Stimulated activated CD4-positive, alpha-beta T cell treated with anti-CD3 and anti-CD28 coated beads, TNF-alpha, amount 100 ng/mL, for 1 hour (primary cell): ENCODE data around the gene GLB1L.
A peak's percentile ranks its signal among the peaks of the same experiment; 100 is the strongest.

Source experiments
- DNase-seq, 3 donors: peaks; one replicate each; pipeline ENCODE4 v3.0.0-alpha.2; 2020; ENCODE audit warnings: low read depth in 3 of 3, low spot score in 1 of 3

GLB1L gene

DNA sequence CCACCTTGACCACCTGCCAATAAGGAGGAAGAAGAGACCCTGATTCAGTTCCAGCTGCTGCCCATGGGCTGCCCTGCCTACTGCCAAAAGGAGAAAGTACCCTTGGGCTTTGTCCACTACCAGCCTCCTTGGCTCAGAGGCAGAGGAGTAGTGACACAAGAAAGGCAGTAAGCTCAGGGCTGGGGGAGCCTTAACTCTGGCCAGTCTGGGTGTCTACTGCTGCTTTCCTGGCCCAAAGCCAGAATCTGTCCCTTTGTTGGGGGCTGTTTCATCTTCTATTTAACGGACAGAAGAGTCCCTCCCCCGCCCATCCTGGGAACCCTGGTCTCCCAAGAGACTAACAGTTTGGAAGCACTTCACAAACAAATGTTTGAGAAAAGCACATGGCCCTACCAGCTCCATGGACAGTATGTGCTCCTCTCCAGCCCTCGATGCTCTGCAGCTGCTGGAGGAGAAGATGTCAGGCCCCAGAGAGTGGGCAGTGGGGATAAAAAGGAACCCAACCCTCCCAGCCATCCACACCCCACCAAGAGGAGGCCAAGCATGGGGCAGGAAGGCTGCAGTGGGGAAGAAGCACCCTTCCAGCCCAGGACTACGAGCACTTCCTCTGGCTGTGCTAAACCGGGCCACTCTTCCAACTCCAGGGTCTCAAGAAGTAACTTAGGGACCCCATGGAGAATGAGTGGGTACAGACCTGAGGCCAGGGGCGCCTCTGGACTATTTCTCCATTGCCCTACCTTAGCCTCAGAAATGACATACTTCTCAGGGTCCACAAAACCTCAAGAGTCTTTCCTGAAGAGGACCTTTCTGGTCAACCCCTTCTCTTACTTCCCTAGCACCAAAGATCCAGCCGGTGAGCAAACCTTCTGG, 17.0 kb downstream of the GLB1L start:
- DNase-seq, result no peak

GRCh38 chr2:219225350-219225749, 19.9 kb downstream of the GLB1L start:
- no peak for DNase-seq

- DNase-seq, result no peak
Observed at GRCh38 chr2:219223831-219224610, 21.2 kb downstream of the GLB1L start.

DNA sequence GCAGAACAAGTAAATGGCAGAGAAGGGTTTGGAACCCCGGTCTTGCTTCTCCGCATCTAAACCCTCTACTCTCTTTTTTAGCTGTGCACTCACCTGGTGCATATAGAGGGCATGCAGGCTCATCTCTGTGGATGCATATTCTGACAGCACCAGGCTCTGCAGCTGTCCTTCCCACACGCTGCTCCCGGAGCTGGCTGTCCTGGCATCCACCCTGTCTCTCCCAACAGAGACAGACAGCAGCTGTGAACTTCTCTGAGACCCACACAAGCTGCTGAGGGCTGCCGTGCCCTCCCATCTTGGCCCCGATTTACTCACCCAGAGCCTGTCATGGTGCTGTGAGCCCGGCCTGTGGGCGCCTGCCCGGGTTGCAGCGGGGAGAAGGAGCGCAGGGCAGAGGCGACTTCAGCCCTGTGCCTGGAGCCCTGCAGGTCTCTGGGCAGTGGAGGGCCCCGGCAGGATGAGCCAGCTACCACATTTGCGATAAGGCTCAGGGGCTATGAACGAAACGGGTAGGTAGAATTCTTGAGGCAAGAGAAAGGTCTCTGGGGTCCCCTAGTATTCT, 23.2 kb downstream of the GLB1L start:
- no peak for DNase-seq

GRCh38 chr2:219220652-219221402, 24.4 kb downstream of the GLB1L start:
- no peak for DNase-seq

GRCh38 chr2:219219784-219220532, 25.3 kb downstream of the GLB1L start:
- no peak for DNase-seq

DNA sequence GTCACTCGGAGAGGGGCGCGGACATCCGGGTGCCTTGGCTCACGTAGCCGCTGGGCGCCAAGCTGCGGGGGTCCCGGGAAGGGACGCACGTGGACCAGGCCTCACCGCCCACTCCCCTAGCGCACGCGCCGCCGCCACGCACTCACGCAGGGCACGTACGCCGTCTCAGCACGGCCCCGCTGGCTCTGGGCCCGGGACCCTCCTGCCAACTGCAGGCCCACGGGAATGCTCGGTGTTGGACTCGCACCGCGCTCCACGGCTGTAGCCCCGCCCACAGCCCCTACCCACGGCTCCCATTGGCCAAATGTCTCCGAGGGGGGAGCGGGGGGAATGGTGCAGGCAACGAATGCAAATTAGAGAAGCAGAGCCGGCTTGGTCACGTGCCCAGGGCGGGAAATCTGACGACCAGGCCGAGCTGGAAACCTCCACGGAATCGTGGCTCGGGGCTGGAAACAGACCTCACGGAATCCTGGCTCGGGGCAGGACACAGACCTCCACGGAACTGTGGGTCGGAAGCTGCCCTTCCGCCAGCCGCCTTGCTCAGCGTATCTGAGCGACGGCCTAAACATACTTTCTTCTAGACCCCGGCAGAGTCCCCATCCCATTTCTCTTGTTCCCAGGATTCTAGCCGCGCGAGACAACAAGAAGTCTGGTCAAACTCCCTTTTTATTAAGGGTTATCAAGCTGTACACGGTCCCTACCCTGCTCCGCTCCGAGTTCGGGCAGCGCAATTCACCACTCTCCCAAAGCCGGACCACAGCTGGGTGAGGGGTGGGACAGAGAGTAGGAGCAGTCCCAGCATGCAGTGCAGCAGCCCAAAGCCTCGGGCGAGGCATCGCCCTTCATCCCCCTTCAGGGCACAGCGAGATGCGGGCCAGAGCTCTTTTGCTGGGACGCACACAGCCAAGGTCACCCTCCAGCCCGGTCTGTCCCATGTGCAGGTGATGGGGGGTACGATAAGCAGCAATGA, 26.2 kb downstream of the GLB1L start, which contains the start of gene ABCB6:
ABCB6 (minus strand) TSS at position 227 of the 970 bp plus-strand sequence. CDS start 285 bp downstream, outside the sequence.
- DNase-seq, result peak; percentile 57 to 81 (median 69)

DNA sequence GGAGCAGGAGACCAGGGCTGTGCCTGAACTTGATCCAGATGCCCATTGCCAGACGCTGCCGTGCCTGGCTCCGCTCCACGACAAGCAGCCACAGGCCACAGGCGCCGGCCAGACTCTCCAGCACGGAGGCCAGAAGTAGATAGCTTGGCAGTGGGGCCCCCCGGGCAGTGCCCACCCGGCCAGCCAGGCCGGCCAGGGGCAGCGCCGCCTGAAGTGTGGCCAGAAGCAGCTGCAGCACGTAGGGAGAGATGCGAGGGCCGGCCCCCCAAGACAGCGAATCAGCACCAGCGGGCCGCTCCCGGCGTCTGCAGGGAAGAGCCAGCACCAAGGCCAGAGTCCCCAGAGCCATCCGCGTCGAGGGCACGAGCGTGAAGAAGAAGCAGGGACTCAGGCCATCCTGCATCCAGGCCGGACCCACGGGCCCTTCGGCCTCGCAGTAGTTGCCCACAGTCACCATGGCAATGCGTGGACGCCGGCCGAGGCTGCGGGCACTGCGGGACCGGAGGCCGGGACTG, 27.0 kb downstream of the GLB1L start:
- DNase-seq, result no peak

GRCh38 chr2:219216535-219216915, 28.7 kb downstream of the GLB1L start:
- no peak for DNase-seq

- DNase-seq, result no peak
Observed at GRCh38 chr2:219215871-219216534, 29.2 kb downstream of the GLB1L start.

- DNase-seq, result no peak
Observed at GRCh38 chr2:219214786-219215185, 30.5 kb downstream of the GLB1L start.

DNA sequence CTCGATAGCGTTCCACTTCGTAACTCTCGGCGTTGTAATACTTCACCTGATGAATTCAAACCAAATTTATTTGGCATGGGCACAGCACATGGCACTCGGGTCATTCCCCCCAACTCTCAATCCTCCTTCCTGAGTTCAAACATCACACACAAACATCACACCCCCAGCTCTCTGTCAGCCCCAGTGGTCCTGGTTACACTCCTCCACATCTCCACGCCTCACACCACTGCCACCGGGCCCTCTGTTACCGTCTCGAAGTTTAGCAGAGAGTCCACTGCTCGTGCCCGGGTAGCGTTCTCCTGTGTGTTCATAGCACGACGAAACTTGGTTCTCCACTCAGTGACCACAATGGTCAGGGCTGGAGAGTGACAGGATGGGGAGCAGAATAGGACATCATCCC, 31.1 kb downstream of the GLB1L start:
- DNase-seq, result no peak

GRCh38 chr2:219213486-219214071, 31.7 kb downstream of the GLB1L start:
- no peak for DNase-seq

DNA sequence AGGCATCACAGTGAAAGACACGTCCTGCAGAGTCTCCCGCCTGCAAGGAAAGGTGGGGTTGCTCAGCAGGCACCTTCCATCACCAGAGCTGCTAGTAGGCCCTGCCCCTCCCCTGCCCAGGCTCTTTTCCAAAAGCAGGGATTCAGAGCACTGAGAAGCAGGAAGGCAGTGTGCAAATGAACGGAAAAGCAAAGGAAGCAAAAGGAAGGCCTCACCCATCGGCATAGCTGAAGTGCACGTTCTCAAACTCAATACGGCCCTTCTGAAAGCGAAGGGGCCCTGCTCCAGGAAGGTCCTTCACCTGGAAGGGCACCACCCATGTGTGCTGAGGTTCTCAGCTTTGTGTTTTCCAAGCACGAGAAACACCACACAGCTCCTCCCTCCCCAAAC, 32.2 kb downstream of the GLB1L start:
- no peak for DNase-seq

GRCh38 chr2:219210886-219211362, 34.3 kb downstream of the GLB1L start:
- DNase-seq, result no peak

GRCh38 chr2:219210196-219210885, 34.9 kb downstream of the GLB1L start:
- DNase-seq, result no peak
